ENCODE data around the gene FBN1.

Gene FBN1

GRCh38 chr15:48680841-48681240 lies 35.3 kb upstream of the FBN1 start:
- Histone ChIP-seq H3K27me3 (ENCODE audit: insufficient read depth, insufficient read length) (no peaks in the 10 kb centered on the region), H3K9me3 (ENCODE audit: insufficient read depth, low read length) (no peaks in the 10 kb centered on the region), H3K9ac (ENCODE audit: insufficient read length, low read depth) (no peak overlapping the region), H3K4me1 (ENCODE audit: insufficient read depth, insufficient read length) (no peaks in the 10 kb centered on the region), H3K4me3 (ENCODE audit: insufficient read length, low read depth) (no peak overlapping the region), H3K36me3 (ENCODE audit: insufficient read depth, insufficient read length, low read length) (no peaks in the 10 kb centered on the region)
- no peak for DNase-seq (ENCODE audit: low read depth, low spot score)
- no peak for TF ChIP-seq ZNF274 (IDR thresholded peaks at IDR 0.05; ENCODE audit: low read depth, low read length)

GRCh38 chr15:48679952-48680351 lies 34.4 kb upstream of the FBN1 start:
- Histone ChIP-seq H3K9me3 (ENCODE audit: insufficient read depth, low read length) (no peaks in the 10 kb centered on the region), H3K4me3 (ENCODE audit: insufficient read length, low read depth) (no peak overlapping the region), H3K36me3 (ENCODE audit: insufficient read depth, insufficient read length, low read length) (no peaks in the 10 kb centered on the region), H3K9ac (ENCODE audit: insufficient read length, low read depth) (no peak overlapping the region), H3K4me1 (ENCODE audit: insufficient read depth, insufficient read length) (no peaks in the 10 kb centered on the region), H3K27me3 (ENCODE audit: insufficient read depth, insufficient read length) (no peaks in the 10 kb centered on the region)
- DNase-seq (ENCODE audit: low read depth, low spot score) = no peak
- TF ChIP-seq ZNF274 (IDR thresholded peaks at IDR 0.05; ENCODE audit: low read depth, low read length) = no peak
- TF ChIP-seq YY1 (IDR thresholded peaks at IDR 0.05; ENCODE audit: insufficient read depth, insufficient read length) = no peak
- no peak for TF ChIP-seq SUZ12 (IDR thresholded peaks at IDR 0.05; ENCODE audit: extremely low read depth, insufficient read depth, insufficient read length)

GRCh38 chr15:48678851-48679250 lies 33.3 kb upstream of the FBN1 start:
- Histone ChIP-seq H3K27me3 (ENCODE audit: insufficient read depth, insufficient read length) (no peaks in the 10 kb centered on the region), H3K36me3 (ENCODE audit: insufficient read depth, insufficient read length, low read length) (no peaks in the 10 kb centered on the region), H3K9me3 (ENCODE audit: insufficient read depth, low read length) (no peaks in the 10 kb centered on the region), H3K4me1 (ENCODE audit: insufficient read depth, insufficient read length) (no peaks in the 10 kb centered on the region), H3K9ac (ENCODE audit: insufficient read length, low read depth) (no peak overlapping the region), H3K4me3 (ENCODE audit: insufficient read length, low read depth) (no peak overlapping the region)
- DNase-seq (ENCODE audit: low read depth, low spot score) = no peak
- TF ChIP-seq SUZ12 (IDR thresholded peaks at IDR 0.05; ENCODE audit: extremely low read depth, insufficient read depth, insufficient read length) (no peak), YY1 (IDR thresholded peaks at IDR 0.05; ENCODE audit: insufficient read depth, insufficient read length) (no peak), ZNF274 (IDR thresholded peaks at IDR 0.05; ENCODE audit: low read depth, low read length) (no peak)

GRCh38 chr15:48677821-48678220 lies 32.3 kb upstream of the FBN1 start:
- Histone ChIP-seq H3K27me3 (ENCODE audit: insufficient read depth, insufficient read length) (no peaks in the 10 kb centered on the region), H3K36me3 (ENCODE audit: insufficient read depth, insufficient read length, low read length) (no peaks in the 10 kb centered on the region), H3K9me3 (ENCODE audit: insufficient read depth, low read length) (no peaks in the 10 kb centered on the region), H3K4me1 (ENCODE audit: insufficient read depth, insufficient read length) (no peaks in the 10 kb centered on the region), H3K9ac (ENCODE audit: insufficient read length, low read depth) (no peak overlapping the region), H3K4me3 (ENCODE audit: insufficient read length, low read depth) (no peak overlapping the region)
- TF ChIP-seq ZNF274 (IDR thresholded peaks at IDR 0.05; ENCODE audit: low read depth, low read length) (no peak), SUZ12 (IDR thresholded peaks at IDR 0.05; ENCODE audit: extremely low read depth, insufficient read depth, insufficient read length) (no peak), YY1 (IDR thresholded peaks at IDR 0.05; ENCODE audit: insufficient read depth, insufficient read length) (no peak)
- DNase-seq (ENCODE audit: low read depth, low spot score) = no peak

- TF ChIP-seq SUZ12 (IDR thresholded peaks at IDR 0.05; ENCODE audit: extremely low read depth, insufficient read depth, insufficient read length) (no peak), ZNF274 (IDR thresholded peaks at IDR 0.05; ENCODE audit: low read depth, low read length) (no peak), YY1 (IDR thresholded peaks at IDR 0.05; ENCODE audit: insufficient read depth, insufficient read length) (no peak)
- H3K9me3 ChIP-seq (ENCODE audit: insufficient read depth, low read length) = no peaks in the 10 kb centered on the region
- H3K36me3 ChIP-seq (ENCODE audit: insufficient read depth, insufficient read length, low read length) = no peaks in the 10 kb centered on the region
- H3K4me1 ChIP-seq (ENCODE audit: insufficient read depth, insufficient read length) = no peaks in the 10 kb centered on the region
- H3K27me3 ChIP-seq (ENCODE audit: insufficient read depth, insufficient read length) = no peaks in the 10 kb centered on the region
- no peak for DNase-seq (ENCODE audit: low read depth, low spot score)
- H3K4me3 ChIP-seq (ENCODE audit: insufficient read length, low read depth) = no peak overlapping the region
- H3K9ac ChIP-seq (ENCODE audit: insufficient read length, low read depth) = no peak overlapping the region
Observed at GRCh38 chr15:48675436-48675835, 29.9 kb upstream of the FBN1 start.

GRCh38 chr15:48674876-48675275 lies 29.4 kb upstream of the FBN1 start:
- H3K9ac ChIP-seq (ENCODE audit: insufficient read length, low read depth) = no peak overlapping the region
- H3K4me3 ChIP-seq (ENCODE audit: insufficient read length, low read depth) = no peak overlapping the region
- H3K9me3 ChIP-seq (ENCODE audit: insufficient read depth, low read length) = no peaks in the 10 kb centered on the region
- H3K36me3 ChIP-seq (ENCODE audit: insufficient read depth, insufficient read length, low read length) = no peaks in the 10 kb centered on the region
- H3K4me1 ChIP-seq (ENCODE audit: insufficient read depth, insufficient read length) = no peaks in the 10 kb centered on the region
- no peak for TF ChIP-seq YY1 (IDR thresholded peaks at IDR 0.05; ENCODE audit: insufficient read depth, insufficient read length)
- TF ChIP-seq ZNF274 (IDR thresholded peaks at IDR 0.05; ENCODE audit: low read depth, low read length) = no peak
- no peak for TF ChIP-seq SUZ12 (IDR thresholded peaks at IDR 0.05; ENCODE audit: extremely low read depth, insufficient read depth, insufficient read length)
- H3K27me3 ChIP-seq (ENCODE audit: insufficient read depth, insufficient read length) = no peaks in the 10 kb centered on the region
- DNase-seq (ENCODE audit: low read depth, low spot score) = no peak

- Histone ChIP-seq H3K9ac (ENCODE audit: insufficient read length, low read depth) (no peak overlapping the region), H3K27me3 (ENCODE audit: insufficient read depth, insufficient read length) (no peaks in the 10 kb centered on the region), H3K4me3 (ENCODE audit: insufficient read length, low read depth) (no peak overlapping the region), H3K9me3 (ENCODE audit: insufficient read depth, low read length) (no peaks in the 10 kb centered on the region), H3K4me1 (ENCODE audit: insufficient read depth, insufficient read length) (no peaks in the 10 kb centered on the region), H3K36me3 (ENCODE audit: insufficient read depth, insufficient read length, low read length) (no peaks in the 10 kb centered on the region)
- no peak for DNase-seq (ENCODE audit: low read depth, low spot score)
- no peak for TF ChIP-seq YY1 (IDR thresholded peaks at IDR 0.05; ENCODE audit: insufficient read depth, insufficient read length)
- TF ChIP-seq SUZ12 (IDR thresholded peaks at IDR 0.05; ENCODE audit: extremely low read depth, insufficient read depth, insufficient read length) = no peak
- no peak for TF ChIP-seq ZNF274 (IDR thresholded peaks at IDR 0.05; ENCODE audit: low read depth, low read length)
Observed at GRCh38 chr15:48672206-48672605, 26.7 kb upstream of the FBN1 start.
